ENCODE measurements around the gene GOLGA5.
"Not testable (repeated sequence)": the region's sequence is repeated elsewhere in the genome, so short reads cannot be mapped to it uniquely, and the experiment has no call there.

Gene GOLGA5

DNA sequence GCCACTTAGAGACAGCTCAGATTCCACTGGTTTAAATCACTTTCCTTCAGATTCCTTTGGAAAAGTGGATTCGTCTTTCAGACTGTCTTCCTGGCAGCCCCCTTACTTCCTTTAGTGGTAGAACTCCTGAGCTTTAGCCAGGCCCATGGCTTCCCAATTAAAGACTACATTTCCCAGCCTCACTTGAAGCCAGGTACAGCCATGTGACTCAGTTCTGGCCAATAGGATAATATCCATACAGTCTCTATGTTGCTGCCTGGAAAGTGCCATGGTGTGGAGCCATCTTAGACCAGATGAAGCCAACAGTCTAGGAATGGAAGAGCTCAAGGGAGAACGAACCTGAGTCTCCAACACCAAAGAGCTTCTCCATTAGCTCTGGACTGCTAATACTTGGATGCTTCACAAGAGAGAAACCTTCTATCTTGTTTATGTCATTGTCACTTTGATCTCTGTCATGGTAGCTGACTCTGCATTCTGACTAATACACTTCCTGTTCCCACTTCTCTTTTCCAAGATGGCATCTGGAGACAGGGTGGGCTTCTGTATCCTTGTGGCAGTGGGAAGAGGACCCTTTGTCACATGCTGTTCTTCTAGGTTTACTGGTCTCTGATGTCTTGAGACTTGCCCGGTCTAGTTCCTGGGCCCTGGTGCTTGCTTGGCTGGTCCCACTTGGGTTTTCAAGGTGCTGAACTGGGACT lies 15.1 kb upstream of the GOLGA5 start:
- ATAC-seq, DNase-seq: not testable (repeated sequence)

DNA sequence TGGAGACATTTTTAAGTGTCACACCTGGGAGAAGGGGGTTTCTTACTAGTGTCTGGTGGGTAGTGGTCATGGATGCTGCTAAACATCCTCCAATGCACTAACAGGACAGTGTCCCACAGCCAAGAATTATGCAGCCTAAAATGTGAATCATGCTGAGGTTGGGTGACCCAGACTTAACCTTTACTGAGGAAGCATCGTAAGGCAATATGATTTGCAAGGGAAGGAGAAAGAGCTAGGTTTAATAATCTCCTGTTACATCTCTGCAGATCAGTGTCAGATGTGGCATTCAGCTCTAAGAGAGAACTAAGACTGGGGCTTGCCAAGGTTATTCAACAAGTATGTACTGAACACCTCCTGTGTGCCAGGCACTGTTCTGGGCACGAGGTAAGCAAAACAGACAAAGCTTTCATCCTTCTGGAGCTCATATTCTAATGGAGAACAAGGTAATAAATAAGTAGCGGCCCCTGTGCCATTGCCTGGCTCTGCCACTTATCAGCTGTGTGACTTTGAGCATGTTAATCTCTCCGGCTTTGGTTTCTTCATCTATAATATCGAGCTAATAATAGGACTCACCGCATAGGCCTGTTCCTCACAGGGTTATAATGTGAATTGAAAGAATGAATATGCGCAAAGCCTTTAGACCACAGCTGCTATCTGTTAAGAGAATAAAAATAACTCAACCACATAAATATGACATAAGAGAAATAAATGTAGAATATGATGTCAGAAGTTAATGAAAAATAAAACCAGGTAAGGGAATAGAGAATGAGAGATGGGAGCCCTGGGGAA lies 13.5 kb upstream of the GOLGA5 start:
- no peak for DNase-seq
- ATAC-seq, result peak; percentile 82

DNA sequence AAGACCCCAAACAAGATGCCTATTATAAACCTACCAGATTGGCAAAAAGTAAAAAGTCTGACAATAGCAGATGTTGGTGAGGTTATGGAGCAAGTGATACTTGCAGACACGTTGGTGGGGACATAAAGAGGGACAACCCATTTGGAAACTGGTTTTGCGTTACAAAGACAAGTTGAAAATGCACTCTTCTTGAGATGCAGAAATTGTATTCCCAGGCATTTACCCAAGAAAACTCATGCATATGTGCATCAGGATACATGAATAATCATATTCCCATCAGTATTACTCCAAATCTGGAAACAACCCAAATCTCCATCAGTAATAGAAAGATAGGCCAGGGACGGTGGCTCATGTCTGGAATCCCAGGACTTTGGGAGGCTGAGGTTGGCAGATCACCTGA lies 12.8 kb upstream of the GOLGA5 start:
- no peak for ATAC-seq
- DNase-seq, result no peak

DNA sequence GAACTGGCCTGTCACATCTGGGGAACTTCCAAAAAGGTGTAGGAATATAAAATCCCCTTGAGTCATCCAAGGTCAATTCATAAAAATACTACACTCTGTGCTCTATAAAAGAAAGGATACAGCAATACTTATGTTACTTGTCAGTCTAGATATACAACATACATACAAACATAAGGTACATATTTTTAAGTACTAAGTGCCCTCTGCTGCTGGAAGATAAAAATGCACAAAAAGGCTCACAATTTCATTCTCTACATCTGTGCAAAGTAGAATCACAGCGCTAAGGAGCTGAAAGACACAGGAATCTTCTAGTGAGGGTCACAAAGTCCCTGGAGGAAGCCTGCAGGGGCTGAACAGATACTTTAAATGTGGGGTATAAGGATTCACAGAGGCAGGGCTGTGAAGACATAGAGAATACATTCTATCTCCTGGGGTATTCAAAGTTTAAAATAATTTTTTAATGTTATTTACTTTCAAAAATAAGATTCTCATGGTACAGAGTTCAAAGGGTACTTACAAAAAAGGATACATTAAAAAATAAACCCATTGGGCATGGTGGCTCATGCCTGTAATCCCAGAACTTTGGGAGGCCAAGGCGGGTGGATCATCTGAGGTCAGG lies 10.2 kb upstream of the GOLGA5 start:
- no peak for DNase-seq
- ATAC-seq, result peak; percentile 41

DNA sequence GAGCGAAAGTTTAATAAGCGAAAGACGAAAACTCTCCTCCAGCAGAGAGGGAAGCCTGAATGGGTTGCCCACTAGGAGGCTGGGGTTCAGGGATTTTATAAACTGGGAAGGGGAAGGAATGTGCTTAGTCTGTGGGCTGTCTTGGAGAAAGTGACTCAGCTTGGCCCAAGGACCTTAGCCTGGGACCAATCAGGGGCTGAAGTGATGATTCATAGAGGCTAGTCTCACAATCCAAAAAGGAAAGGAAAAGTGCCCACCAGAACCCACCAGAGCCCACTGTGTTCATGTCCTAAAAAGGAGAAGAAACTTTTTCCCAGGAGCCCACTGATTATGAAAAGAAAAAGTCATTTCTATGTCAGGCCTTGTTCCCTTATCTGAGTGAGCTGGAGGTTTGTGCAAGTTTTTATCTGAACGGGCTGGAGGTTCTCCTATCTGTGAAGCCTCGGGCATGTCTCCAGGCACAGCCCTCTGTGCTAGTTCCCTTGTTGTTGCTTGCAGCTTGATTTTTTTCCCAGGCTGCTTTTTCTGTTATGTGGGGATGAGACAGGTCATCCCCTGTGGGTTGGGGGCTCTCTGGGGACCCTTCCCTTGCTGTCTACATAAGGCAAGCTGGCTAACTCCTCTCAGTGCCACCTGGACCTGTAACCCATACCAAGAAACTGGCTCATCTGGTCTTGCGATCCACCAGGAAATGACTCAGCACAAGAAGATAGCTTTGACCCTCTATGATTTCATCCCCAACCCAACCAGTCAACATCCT lies 8.3 kb upstream of the GOLGA5 start:
- no peak for DNase-seq
- ATAC-seq, result peak; percentile 26

DNA sequence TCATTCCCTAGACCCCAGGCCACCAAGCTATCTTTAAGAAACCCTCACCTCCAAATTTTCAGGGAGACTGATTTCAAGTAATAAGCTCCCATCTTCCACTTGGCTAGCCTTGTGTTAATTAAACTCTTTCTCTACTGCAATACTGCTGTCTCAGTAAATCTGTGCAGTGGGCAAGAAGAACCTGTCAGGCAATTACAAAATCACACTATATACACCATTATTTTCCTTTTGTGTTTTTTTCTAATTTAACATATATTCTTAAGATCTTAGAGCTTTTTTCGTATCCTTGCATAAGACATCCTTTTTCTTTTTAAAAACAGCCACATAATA lies 7.7 kb upstream of the GOLGA5 start:
- ATAC-seq (no peak), DNase-seq (no peak)

DNA sequence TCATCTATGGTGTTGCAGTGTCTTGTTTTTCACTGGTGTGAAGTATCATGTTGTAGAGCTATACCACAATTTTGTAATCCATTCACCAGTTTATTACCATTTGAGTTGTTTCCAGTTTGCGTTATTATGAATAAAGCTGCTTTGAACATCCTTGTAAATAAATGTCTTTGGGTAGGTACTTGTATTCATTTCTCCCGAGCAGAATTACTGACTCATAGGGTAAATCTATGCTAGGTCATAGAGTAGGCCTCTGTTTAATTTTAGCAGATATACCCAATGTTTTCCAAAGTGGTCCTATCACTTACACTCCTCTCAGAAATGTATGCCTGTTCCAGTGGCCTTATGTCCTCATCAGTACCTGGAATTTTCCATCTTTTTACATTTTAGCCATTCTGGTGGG lies 6.6 kb upstream of the GOLGA5 start:
- DNase-seq, result no peak
- ATAC-seq, result peak; percentile 41

DNA sequence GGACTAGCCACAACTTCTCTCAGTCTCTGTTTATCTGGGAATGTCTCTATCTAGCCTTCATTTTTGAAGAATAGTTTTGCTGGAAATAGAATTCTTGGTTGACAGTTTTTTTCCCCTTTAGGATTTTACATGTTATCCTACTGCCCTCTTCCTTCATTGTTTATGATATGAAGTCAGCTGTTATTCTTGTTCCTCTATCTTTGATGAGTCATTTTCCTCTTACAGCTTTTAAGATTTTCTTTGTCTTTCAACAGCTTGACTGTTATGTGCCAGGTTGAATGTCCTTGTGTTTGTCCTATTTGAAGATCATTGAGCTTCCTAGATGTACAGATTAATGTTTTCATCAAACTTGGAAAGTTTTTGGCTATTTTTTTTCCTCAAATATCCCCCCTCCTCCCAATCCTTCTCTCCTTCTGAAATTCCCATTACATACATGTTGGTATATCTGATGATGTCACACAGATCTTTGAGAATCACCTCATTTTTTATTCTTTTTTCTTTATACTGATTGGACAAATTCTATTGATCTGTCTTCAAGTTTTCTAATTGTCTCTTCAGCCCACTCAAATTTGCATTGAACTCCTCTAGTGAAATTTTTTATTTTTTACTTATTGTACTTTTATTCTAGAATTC lies 4.5 kb upstream of the GOLGA5 start:
- DNase-seq, result no peak
- no peak for ATAC-seq

DNA sequence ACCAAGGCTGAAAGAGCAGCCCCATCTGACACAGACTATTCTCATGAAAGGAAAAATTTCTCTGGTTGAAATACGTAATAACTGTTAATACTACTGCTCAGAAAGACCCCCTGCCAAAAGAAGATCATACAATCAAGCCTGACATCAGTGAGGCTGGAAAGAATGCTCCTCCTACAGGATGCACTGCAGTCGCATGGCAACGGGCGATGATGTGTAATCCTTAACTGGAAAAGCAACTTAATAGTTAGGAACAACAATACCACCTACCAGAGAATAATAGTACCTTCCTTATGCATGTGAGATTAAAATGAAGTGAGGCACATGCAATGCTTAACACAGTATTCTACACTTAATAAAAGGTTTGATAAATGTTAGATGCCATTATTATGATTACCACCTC lies 1.2 kb upstream of the GOLGA5 start:
- ATAC-seq (no peak), DNase-seq (no peak)

DNA sequence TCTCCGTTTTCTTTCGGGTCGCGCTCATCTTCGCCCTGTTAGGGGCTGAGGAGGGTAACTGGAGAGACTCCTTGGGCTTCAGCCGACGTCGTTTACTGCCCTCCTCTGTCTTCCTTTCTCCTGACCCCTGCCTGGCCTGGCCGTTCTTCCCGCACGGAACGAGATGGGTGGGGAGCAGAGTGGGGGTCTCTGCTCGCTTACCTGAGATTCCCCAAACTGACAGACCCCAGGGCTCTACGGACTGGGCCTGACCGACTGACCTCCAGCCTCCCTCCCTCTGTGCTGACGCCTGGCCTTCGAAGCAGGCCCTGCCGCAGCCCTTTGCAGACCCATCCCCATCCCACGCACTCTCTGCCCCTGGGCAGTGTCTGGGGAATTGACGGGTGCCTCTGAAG lies 439 bp downstream of the GOLGA5 start:
- no peak for DNase-seq
- ATAC-seq, result no peak

DNA sequence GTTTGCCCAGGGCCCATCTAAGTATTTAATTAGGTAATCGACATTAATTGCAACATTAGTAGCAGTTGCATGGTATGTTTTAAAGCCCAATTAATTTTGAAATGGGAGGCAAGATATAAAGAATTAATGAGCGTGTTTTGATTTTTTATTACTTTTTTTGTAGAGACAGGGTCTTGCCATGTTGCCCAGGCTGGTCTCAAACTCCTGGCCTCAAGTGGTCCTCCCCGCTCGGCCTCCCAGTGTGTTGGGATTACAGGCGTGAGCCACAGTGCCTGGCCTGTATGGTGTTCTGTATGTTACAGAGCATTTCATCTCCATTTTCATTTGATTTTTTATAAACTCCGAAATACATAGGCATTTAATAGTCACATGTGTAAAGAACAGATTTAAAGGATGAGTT lies 856 bp downstream of the GOLGA5 start:
- DNase-seq, result no peak
- ATAC-seq, result no peak

DNA sequence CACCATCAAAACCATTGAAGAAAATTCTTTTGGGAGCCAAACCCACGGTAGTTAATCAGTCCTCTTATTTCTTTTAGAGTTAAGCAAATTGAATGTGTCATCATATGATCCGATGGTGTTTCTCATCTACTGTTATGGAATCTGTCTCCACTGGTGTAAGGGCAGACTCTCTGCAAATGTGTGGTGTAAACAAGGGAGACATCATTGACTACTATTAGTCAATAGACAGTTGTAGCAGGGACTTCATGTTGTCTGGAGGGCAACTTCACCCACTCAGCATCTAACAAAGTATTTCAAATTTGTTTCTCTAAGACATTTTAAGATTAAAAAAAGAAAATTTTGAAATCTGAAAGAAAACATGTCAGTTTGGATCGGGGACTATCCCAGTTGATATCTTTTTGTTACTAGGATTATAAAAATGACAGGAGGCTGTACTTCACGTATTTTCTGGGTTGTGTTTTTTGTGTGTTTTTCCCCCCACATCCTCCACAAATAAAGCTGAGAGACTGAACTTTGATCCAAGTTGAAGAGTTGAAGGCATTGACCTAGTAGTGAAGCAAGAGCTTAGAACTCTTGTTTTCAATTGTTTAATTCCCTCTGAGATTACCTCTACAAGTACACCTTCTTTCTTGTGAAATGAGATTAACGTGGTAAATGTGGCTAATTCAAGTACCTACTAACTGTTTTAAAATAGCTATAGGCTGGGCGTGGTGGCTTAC lies 4.0 kb downstream of the GOLGA5 start:
- no peak for ATAC-seq
- no peak for DNase-seq

DNA sequence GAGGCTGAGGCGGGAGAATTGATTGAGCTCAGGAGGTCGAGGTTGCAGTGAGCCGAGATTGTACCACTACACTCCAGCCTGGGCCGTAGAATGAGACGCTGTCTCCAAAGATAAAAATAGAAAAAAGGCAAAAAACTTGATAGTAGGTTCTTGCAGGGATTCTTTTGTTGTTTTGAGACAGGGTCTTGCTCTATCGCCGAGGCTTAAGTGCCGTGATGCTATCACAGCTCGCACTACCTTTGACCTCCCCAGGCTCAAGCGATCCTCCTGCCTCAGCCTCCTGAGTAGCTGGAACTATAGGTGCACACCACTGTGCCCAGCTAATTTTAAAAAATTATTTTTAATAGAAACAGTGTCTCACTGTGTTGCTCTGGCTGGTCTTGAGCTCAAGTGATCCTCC lies 4.7 kb downstream of the GOLGA5 start:
- no peak for DNase-seq
- no peak for ATAC-seq

DNA sequence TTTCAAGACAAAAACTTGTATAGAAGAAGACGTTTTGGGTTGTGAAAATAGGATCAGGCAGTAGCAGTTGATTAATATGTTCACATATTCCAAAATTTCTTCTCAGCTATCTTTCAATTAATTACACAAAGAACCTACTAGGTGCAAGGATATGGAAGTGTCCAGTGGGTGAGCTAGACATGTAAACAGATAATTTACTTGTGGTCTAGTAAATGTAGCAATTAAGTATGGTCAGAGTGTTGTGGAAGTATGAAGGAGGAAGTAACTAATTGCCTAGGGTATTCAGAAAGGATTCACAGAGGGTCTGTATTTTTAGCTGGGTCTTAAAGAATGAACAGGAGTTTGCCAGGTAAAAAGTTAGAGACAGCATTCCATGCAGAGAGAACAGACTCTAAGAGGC lies 5.9 kb downstream of the GOLGA5 start:
- no peak for ATAC-seq
- DNase-seq, result no peak

DNA sequence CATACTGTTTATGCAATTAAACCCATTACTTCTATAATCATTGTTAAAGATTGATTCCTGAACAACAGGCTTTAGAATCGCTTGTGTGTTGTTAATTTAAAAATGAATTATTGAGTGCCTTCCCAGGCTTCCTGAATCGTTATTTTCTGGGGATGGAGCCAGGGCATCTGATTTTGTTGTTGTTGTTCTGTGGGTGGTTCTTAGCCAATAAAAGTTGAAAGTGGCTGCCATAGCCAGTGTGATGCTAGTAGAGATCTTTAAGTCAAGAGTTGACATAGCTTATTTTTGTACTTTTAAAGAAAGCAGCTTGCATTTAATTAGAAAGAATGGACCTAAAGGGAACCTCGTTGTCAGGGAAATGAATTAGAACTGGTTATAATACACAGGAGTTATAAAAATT lies 6.4 kb downstream of the GOLGA5 start:
- ATAC-seq (no peak), DNase-seq (no peak)

DNA sequence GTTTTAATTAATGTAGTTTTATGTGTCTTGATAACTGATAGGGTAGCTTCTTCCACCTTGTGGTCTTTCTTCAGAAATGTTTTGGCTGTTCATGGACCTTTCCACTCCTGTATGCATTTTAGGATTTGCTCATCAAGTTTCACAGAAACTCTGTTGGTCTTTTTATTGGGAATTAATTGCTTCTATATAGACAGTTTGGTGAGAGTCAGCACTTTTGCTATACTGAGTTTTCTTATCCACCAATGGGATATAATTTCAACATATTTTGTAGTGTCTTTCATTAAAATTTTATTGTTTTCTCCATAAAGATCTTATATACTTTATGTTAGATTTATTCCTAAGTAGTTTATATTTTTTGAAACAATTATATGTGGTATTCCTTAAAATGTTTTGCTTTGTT lies 7.8 kb downstream of the GOLGA5 start:
- ATAC-seq (no peak), DNase-seq (no peak)

DNA sequence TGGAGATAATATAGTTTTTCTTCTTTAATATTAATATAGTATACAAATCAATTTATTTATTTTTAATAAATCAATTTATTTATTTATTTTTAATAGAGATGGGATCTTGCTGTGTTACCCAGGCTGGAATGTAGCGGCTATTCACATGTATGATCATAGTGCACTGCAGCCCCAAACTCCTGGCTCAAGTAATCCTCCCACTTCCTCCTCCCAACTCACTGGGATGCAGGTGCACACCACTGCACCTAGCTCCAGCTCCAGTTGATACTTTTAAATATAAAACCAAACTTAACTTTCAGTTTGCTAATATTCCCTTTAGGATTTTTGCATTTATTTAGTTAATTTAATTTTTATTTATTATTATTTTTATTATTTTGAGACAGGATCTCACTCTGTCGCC lies 8.6 kb downstream of the GOLGA5 start:
- ATAC-seq (no peak), DNase-seq (no peak)

DNA sequence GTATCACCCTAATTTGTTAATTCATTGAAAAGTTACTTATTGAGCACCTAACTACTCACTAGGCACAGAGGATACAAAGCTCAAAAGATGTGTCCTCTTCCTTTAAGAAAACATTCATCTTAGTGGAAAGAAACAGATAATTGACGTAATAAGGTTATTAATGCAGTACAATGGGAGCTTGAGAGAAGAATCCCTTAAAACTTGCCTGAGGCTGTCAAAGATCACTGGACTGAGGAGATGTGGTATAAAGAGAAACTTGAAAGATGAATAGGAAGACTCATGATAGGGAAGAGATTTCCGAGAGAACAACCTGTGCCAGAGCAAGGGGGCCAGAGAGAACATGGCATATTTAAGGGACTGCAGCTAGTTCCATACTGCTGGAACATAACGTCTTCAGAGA lies 19.1 kb downstream of the GOLGA5 start:
- no peak for ATAC-seq
- DNase-seq, result no peak

DNA sequence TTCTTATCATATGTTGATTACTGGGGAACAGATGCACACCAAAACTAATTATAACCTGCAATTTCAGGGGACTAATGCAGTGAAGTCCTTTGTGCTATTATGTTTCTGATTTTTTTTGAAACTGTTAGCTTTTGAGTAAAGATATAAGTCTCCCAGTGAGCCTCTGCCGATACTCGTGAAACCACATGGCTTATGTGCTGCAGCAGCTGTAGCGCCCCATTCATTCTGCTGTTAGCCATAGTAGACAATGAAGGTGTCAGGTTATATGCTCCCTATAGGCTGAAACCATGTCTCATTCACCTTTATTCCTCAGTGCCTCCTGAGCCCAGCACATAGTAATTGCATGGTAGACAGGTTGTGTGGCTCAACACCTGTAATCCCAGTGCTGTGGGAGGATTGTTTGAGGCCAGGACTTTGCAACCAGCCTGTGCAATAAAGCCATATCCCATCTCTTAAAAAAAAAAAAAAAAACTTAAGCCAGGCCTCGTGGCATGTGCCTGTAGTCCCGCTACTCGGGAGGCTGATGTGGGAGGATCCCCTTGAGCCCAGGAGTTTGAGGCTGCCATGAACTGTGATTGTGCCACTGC lies 25.0 kb downstream of the GOLGA5 start:
- ATAC-seq, result no peak
- no peak for DNase-seq

DNA sequence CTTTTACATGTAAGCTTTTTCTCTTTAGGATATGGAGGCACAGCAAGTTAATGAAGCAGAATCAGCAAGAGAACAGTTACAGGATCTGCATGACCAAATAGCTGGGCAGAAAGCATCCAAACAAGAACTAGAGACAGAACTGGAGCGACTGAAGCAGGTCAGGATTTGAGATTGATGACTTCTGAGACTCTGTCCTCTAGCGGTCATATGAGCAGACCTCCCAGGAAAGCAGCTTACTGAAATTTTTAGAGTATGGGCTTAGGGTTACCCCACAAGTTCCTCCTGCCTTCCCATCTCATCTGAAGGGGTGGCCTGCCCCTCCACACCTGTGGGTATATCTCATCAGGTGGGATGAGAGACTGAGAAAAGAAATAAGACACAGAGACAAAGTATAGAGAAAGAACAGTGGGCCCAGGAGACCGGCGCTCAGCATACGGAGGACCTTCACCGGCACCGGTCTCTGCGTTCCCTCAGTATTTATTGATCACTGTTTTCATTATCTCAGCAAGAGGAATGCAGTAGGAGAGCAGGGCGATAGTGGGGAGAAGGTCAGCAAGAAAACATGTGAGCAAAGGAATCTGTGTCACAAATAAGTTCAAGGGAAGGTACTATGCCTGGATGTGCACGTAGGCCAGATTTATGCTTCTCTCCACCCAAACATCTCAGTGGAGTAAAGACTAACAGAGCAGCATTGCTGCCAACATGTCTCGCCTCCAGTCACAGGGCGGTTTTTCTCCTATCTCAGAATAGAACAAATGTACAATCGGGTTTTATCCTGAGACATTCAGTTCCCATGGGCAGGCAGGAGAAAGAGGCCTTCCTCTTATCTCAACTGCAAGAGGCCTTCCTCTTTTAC lies 25.8 kb downstream of the GOLGA5 start:
- not testable (repeated sequence) for ATAC-seq, DNase-seq

DNA sequence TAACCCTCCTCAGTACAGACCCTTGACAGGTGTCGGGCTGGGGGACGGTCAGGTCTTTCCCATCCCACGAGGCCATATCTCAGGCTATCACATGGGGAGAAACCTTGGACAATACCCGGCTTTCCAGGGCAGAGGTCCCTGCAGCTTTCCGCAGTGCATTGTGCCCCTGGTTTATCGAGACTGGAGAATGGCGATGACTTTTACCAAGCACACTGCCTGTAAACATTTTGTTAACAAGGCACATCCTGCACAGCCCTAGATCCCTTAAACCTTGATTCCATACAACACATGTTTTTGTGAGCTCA lies 26.4 kb downstream of the GOLGA5 start:
- DNase-seq, ATAC-seq: not testable (repeated sequence)
